Tibial artery (tissue), 4 donors: ENCODE measurements around the gene C19orf81.
A peak's percentile ranks its signal among the peaks of the same experiment; 100 is the strongest.

Source experiments
- DNase-seq, 2 donors: peaks; one replicate each; pipeline ENCODE4 v3.0.0-alpha.2; 2019
- H3K27ac ChIP-seq, 2 donors: fragments of 200-600 bp; sonication (generic) in 1 of 2; 1 replicate in 1 of 2; 2 replicates in 1 of 2; pipeline ENCODE4 v1.5.1; 2018 to 2019; ENCODE audit warnings: mild to moderate bottlenecking in 1 of 2
- H3K27me3 ChIP-seq, 2 donors: fragments of 200-600 bp; sonication (generic) in 1 of 2; one replicate each; pipeline versions ENCODE4 v1.5.1 to v1.6.0; 2016 to 2019
- H3K36me3 ChIP-seq, 3 donors: fragments of 200-600 bp; sonication (generic) in 2 of 3; one replicate each; pipeline ENCODE4 v1.5.1; 2016 to 2019; ENCODE audit warnings: mild to moderate bottlenecking in 2 of 3
- H3K4me1 ChIP-seq, 4 donors: fragments of 200-600 bp; sonication (generic) in 2 of 4; 1 replicate in 3 of 4; 2 replicates in 1 of 4; pipeline ENCODE4 v1.5.1; 2016 to 2019
- H3K4me3 ChIP-seq, 2 donors: fragments of 200-600 bp; sonication (generic) in 1 of 2; 1 replicate in 1 of 2; 2 replicates in 1 of 2; pipeline ENCODE4 v1.5.1; 2018 to 2019; ENCODE audit warnings: mild to moderate bottlenecking in 2 of 2
- H3K9me3 ChIP-seq, 3 donors: fragments of 200-600 bp; sonication (generic) in 1 of 3; one replicate each; pipeline ENCODE4 v1.5.1; 2016 to 2019
- intact Hi-C: fragments of 100-400 bp; cut with DNase I; formaldehyde crosslinking; loops from one replicate; pipeline ENCODE4 v1.15.0; 2023; ENCODE audit warnings: low total_unique reads
- TF ChIP-seq, protein P1 (sequence below), 2 experiments: fragments of 200-600 bp in 1 of 2; fragments of 450-650 bp in 1 of 2; IDR thresholded peaks; one replicate each; pipeline ENCODE4 v1.5.1; 2017 to 2019; ENCODE audit warnings: antibody characterized with exemption in 2 of 2, mild to moderate bottlenecking in 1 of 2, moderate library complexity in 1 of 2

Gene C19orf81

DNA sequence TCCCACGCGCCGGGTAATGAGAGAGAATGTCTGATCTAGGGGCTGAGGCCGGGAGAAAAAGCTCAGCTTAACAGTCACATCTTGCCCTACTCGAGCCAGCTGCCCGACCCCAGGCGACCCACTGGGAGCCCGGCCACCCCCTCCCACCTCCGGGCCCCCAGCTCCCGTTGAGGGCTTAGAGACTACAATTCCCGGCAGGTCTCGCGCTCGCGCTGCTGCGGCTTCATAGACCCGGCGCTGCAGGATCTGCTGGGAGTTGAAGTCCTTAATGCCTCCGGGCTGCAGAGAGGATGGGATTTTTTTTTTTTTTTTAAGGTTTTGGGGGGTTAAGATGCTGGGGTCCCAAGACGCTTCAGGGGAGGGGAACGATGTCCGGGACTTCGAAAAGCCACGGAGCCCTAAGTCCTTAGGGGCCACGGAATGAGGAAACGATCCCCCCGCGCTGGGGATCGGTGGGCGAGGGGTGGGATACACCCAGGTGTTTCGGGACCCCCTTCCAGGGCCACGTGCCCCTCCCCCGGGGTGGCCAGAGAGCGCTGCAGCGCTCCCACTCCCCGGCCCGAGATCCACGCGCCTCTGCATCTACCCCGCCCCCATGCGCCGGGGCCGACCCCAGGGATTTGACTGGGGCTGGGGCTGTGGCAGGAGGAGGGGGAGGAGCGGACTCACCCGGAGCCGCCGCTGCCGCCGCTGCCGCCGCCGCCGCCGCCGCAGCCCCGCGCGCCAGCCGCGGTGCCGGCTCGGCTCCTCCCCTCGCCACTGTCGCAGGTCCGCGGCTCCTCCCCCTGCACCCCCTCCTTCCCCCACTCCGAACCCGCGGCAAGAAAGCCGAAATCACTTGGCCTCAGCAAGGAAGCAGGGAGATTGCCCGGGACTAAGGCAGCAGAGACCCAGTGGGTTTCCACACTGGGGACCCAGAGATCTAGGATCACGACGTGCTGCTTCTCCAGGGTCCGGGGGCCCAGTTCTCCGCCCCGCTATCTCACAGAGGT, 9.8 kb upstream of the C19orf81 start, which contains the start of gene SYT3:
Gene SYT3, minus strand, starts transcription at position 761 of the 992 bp plus-strand sequence. CDS start 2,470 bp downstream, outside the sequence.
- TF ChIP-seq, protein P1, sequence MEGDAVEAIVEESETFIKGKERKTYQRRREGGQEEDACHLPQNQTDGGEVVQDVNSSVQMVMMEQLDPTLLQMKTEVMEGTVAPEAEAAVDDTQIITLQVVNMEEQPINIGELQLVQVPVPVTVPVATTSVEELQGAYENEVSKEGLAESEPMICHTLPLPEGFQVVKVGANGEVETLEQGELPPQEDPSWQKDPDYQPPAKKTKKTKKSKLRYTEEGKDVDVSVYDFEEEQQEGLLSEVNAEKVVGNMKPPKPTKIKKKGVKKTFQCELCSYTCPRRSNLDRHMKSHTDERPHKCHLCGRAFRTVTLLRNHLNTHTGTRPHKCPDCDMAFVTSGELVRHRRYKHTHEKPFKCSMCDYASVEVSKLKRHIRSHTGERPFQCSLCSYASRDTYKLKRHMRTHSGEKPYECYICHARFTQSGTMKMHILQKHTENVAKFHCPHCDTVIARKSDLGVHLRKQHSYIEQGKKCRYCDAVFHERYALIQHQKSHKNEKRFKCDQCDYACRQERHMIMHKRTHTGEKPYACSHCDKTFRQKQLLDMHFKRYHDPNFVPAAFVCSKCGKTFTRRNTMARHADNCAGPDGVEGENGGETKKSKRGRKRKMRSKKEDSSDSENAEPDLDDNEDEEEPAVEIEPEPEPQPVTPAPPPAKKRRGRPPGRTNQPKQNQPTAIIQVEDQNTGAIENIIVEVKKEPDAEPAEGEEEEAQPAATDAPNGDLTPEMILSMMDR (IDR thresholded peaks at IDR 0.05), result no peak
- Histone ChIP-seq H3K4me3 (peak within 1 kb of the TSS; percentile 18 to 41), H3K27ac (no peak within 1 kb of the TSS), H3K9me3 (peaks cover 0 to 6% (median 0%) of the 10 kb centered on the region in 3 donors), H3K4me1 (peaks cover 0 to 13% (median 5%) of the 10 kb centered on the region in 4 donors), H3K27me3 (peaks cover 0 to 77% of the 10 kb centered on the region in 2 donors), H3K36me3 (no peaks in the 10 kb centered on the region)
- no peak for DNase-seq
- intact Hi-C loops, result no loop called here

DNA sequence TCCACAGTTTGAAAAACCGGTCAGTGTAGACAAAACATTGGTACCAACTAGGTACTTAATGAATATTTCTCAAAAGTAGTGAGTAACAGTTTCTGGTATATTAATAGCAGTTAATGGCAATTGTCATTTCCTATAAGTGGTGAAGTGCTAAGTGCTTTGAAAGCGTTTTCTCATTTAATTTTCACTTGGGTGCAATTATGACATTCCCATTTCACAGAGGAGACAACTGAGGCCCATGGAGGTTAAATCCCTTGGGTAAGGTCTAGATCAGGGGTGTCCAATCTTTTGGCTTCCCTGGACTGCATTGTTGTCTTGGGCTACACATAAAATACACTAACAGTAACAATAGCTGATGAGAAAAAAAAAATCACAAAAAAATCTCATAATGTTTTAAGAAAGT, 8.9 kb upstream of the C19orf81 start:
- H3K9me3 ChIP-seq, result no peaks in the 10 kb centered on the region
- H3K27ac ChIP-seq, result no peak overlapping the region
- TF ChIP-seq, protein P1 (IDR thresholded peaks at IDR 0.05), result no peak
- no peak for DNase-seq
- no peak overlapping the region for H3K4me3 ChIP-seq
- H3K4me1 ChIP-seq, result peaks cover 0 to 13% (median 5%) of the 10 kb centered on the region in 4 donors
- H3K27me3 ChIP-seq, result peaks cover 0 to 77% of the 10 kb centered on the region in 2 donors
- H3K36me3 ChIP-seq, result no peaks in the 10 kb centered on the region
- intact Hi-C loops, result no loop called here

DNA sequence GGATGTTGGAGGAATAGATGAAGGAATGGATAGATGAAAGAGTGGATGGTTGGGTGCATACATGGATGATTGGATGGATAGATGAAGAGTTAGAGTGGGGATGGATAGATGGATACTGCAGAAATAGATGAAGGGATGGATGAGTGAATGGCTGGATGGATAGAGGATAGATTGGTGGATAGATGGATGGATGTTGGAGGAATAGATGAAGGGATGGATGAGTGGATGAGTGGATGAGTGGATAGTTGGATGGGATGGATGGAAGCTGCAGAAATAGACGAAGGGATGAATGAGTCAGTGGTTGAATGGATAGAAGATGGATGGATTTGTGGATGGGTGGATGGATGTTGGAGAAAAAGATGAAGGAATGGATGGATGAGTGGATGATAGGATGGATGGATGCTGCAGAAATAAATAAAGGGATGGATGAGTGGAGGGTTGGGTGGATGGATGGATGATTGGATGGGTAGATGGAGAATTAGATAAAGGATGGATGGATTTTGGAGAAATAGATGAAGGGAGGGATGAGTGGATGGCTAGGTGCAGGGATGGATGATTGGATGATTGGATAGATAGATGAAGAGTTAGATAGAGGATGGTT, 4.8 kb upstream of the C19orf81 start:
- intact Hi-C loops, result no loop called here
- no peak overlapping the region for H3K27ac ChIP-seq
- no peaks in the 10 kb centered on the region for H3K36me3 ChIP-seq
- TF ChIP-seq, protein P1 (IDR thresholded peaks at IDR 0.05), result no peak
- peaks cover 0 to 6% (median 1%) of the 10 kb centered on the region in 4 donors for H3K4me1 ChIP-seq
- peaks cover 0 to 71% of the 10 kb centered on the region in 2 donors for H3K27me3 ChIP-seq
- H3K9me3 ChIP-seq, result peaks cover 0 to 6% (median 0%) of the 10 kb centered on the region in 3 donors
- no peak overlapping the region for H3K4me3 ChIP-seq
- no peak for DNase-seq

DNA sequence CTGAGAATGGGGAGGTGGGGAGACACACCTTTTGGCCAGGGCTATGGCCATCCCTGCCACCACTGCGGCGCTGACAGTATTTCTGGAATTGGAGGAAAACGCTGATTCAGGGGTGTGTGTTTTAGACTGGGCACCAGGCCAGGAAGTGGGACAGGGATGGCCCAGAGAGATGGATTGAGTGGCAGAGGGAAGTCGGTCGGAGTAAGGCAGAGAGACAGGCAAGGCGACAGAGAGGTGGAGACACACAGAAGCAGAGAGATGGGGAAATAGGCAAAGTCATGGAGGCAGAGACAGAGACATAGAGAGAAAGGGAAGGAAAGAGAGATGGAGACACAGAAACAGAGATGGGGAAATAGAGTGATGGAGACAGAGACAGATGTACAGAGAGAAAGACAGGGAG, 4.1 kb upstream of the C19orf81 start:
- no peak for DNase-seq
- Histone ChIP-seq H3K4me3 (no peak overlapping the region), H3K4me1 (no peaks in the 10 kb centered on the region), H3K9me3 (peaks cover 0 to 6% (median 0%) of the 10 kb centered on the region in 3 donors), H3K36me3 (no peaks in the 10 kb centered on the region), H3K27ac (no peak overlapping the region), H3K27me3 (peaks cover 0 to 66% of the 10 kb centered on the region in 2 donors)
- TF ChIP-seq, protein P1 (IDR thresholded peaks at IDR 0.05), result no peak
- intact Hi-C loops, result no loop called here

DNA sequence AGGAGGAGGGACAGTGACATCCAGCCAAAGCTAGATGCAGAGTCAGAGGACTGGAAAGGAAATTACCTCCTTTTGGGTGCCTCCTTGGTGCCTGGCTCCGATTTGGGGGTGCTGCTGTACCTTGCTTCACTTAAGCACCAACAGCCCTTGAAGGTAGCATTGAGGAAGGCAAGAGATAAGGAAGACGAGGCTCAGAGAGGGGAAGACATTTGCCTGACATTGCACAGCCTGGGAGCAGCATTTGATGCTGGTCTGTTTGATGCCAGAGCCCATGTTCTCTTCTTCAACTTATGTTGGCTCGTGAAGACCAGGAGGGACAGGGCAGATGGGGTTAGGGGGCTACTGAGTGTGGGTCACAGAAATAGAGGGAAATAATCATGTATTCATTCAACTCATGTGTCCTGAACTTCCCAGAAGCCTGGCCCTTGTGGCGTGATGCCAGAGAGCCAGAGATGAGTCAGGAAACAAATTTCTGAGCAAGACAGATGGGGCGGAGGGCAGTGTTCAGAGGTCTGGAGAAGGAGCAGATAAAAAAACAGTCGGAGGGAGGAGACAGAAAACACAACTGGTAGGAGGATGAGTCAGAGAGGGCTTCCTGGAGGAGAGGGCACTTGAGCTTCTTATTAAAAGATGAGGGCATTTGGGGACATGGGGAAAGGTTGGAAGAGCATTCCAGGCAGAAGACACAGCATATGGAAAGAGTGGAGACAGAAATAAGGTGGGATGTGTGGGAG, 3.0 kb upstream of the C19orf81 start:
- TF ChIP-seq, protein P1 (IDR thresholded peaks at IDR 0.05), result no peak
- H3K4me1 ChIP-seq, result no peaks in the 10 kb centered on the region
- no peaks in the 10 kb centered on the region for H3K36me3 ChIP-seq
- no peak overlapping the region for H3K27ac ChIP-seq
- DNase-seq, result no peak
- peaks cover 0 to 6% (median 0%) of the 10 kb centered on the region in 3 donors for H3K9me3 ChIP-seq
- H3K4me3 ChIP-seq, result no peak overlapping the region
- peaks cover 0 to 57% of the 10 kb centered on the region in 2 donors for H3K27me3 ChIP-seq
- intact Hi-C loops, result no loop called here
